ENCODE data around the gene TMEM59.
"Not testable (repeated sequence)": the region's sequence is repeated elsewhere in the genome, so short reads cannot be mapped to it uniquely, and the experiment has no call there.

The TMEM59 gene

DNA sequence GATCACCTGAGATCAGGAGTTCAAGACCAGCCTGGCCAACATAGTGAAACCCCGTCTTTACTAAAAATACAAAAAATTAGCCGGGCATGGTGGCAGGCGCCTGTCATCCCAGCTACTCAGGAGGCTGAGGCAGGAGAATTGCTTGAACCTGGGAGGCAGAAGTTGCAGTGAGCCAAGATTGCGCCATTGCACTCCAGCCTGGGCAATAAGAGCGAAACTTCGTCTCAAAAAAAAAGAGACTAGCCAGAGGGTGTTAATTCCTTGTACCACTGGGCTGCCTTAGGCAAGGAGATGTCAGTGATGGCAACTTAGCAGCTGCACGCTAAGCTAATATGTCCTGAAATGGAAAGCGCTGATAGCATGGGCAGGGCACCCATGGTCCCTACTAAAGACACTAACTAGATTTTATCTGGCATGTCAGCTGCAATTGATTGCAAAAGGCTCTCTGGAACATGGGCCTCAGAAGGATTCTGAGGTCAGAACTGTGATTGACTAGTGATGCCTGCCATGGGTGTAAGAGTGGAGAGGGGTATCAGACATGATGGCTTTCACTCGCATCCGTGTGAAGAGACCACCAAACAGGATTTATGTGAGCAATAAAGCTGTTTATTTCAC lies 33.3 kb downstream of the TMEM59 start:
- not testable (repeated sequence) for H3K27ac ChIP-seq (ENCODE audit: low read depth, low read length); H3K4me1 ChIP-seq (ENCODE audit: insufficient read depth, low read length); H3K27me3 ChIP-seq (ENCODE audit: control insufficient read depth in 1 of 2, insufficient read depth in 2 of 2, low read length in 2 of 2); H3K9me3 ChIP-seq (ENCODE audit: low read length); H3K9ac ChIP-seq (ENCODE audit: low read length); H3K4me3 ChIP-seq (ENCODE audit: low read depth in 1 of 2, low read length in 2 of 2); H3K36me3 ChIP-seq (ENCODE audit: insufficient read depth, low read length)

DNA sequence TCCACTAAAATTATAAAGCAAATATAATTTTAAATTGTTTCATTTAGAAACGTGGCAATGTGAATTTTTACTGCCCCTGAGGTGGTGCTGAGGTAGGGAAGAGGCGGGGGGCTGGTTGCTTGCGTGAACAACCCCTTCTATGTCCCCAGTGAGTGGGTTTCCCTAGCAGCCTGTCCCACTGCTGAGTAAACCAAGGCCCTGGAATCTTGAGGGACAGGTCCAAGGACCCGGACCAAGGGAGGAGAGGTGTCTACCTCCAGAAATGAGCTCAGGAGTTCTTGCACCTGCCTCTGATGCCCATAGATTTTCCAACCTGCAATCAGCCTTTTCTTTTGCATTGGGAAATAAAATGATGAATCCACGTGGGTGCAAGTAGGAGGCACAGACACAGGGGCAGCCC lies 34.4 kb downstream of the TMEM59 start:
- Histone ChIP-seq H3K27ac (ENCODE audit: low read depth, low read length) (no peak overlapping the region), H3K9ac (ENCODE audit: low read length) (no peak overlapping the region), H3K9me3 (ENCODE audit: low read length) (no peaks in the 10 kb centered on the region), H3K4me3 (ENCODE audit: low read depth in 1 of 2, low read length in 2 of 2) (no peak overlapping the region), H3K4me1 (ENCODE audit: insufficient read depth, low read length) (no peaks in the 10 kb centered on the region), H3K27me3 (ENCODE audit: control insufficient read depth in 1 of 2, insufficient read depth in 2 of 2, low read length in 2 of 2) (peaks cover 0 to 7% of the 10 kb centered on the region in 2 donors), H3K36me3 (ENCODE audit: insufficient read depth, low read length) (no peaks in the 10 kb centered on the region)

DNA sequence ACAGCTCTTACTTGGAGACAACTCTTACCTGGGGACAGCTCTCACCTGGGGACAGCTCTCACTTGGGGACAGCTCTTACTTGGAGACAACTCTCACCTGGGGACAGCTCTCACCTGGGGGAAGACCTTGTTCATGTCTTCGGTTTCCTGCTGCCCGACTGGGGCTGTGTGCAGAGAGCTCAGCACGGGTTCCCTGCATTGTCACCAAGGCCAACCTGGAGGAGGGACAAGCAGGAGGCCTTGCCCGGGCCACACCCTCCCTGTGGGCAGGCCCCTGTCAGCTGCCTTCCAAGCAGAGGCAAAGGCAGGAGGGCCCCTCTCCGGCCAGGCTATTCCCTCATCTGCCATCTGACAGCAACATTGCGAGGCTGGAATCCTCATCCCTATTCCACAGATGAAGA lies 35.0 kb downstream of the TMEM59 start, which contains the start of gene LDLRAD1:
Gene LDLRAD1 (minus strand): TSS at position 208 of the 400 bp plus-strand sequence. CDS start 74 bp downstream, at position 134.
- Histone ChIP-seq H3K36me3 (ENCODE audit: insufficient read depth, low read length) (no peaks in the 10 kb centered on the region), H3K4me3 (ENCODE audit: low read depth in 1 of 2, low read length in 2 of 2) (no peak within 1 kb of the TSS), H3K9me3 (ENCODE audit: low read length) (no peaks in the 10 kb centered on the region), H3K27ac (ENCODE audit: low read depth, low read length) (no peak within 1 kb of the TSS), H3K27me3 (ENCODE audit: control insufficient read depth in 1 of 2, insufficient read depth in 2 of 2, low read length in 2 of 2) (peaks cover 0 to 13% of the 10 kb centered on the region in 2 donors), H3K4me1 (ENCODE audit: insufficient read depth, low read length) (no peaks in the 10 kb centered on the region), H3K9ac (ENCODE audit: low read length) (no peak within 1 kb of the TSS)

DNA sequence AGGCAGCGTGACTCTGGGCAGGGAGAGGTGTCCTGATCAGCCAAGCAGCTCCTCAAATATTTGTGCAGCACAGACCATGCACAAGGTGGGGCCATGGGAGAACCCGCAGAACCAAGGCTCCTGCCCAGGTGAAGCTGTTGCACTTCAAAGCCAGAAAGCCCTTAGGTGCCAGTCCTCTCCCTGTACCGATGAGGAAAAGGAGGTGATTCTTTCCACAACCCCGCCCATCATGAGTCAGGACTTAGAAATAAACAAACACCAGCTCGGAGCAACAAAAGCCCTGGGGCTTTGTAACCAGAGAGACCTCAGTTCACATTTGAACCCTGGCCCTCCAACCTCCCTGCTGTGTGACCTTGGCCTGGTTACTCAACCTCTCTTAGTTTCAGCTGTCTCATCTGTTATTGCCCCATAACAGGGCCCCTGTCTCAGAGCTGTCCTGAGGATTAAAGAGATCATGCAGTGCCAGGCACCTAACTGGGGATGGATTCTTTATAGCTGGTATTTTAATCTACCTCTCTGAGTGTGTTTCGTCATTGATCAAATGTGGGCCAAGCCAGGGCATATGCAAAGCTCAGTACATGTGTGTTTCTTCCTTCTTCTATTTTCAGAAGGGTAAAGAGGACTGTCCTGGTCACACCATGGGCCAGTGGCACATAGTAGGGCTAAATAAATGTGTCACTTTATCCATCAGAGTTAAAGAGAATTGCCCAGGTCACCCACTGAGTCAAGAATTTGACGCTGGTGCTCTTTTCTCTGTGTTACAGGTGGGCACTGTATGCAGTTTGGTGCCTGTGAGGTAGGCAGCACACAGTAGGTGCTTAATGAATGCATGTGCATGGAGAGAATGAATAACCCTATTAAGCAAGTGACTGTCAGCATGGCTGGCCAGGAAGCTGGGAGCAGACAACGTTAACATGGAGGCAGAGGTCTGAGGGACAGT lies 36.4 kb downstream of the TMEM59 start:
- no peaks in the 10 kb centered on the region for H3K9me3 ChIP-seq (ENCODE audit: low read length)
- no peaks in the 10 kb centered on the region for H3K4me1 ChIP-seq (ENCODE audit: insufficient read depth, low read length)
- no peaks in the 10 kb centered on the region for H3K36me3 ChIP-seq (ENCODE audit: insufficient read depth, low read length)
- no peak overlapping the region for H3K9ac ChIP-seq (ENCODE audit: low read length)
- no peak overlapping the region for H3K4me3 ChIP-seq (ENCODE audit: low read depth in 1 of 2, low read length in 2 of 2)
- peaks cover 0 to 13% of the 10 kb centered on the region in 2 donors for H3K27me3 ChIP-seq (ENCODE audit: control insufficient read depth in 1 of 2, insufficient read depth in 2 of 2, low read length in 2 of 2)
- H3K27ac ChIP-seq (ENCODE audit: low read depth, low read length) = no peak overlapping the region

DNA sequence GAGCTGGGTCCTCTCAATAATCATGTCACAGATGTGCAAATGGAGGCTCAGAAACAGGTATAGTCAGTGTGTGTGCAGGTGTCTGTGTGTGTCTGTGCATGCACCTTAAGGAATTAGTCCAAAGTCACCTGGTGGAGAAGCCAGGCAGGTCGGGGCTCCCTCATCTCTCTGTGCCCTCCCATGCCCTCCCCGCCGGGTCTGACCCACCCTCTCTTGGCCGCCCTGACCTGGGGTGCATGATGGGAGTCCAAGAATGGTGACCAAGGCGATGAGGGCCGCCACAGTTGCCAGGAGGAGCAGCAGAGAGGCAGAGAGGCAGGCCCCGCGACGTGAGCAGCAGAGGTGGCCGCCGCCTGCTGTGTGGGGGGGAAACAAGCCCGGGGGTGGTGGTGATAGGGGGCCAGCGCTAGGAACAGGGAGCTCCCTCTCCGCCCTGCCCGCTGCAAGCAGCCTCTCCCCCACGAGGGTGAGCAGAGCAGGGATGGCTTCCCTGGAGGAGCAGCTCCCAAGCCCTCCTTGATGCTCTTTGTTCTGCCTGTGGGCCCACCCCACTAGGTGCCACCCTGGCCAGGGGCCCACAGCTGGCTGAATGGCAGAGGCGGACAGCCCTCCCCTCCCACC lies 38.9 kb downstream of the TMEM59 start:
- Histone ChIP-seq H3K4me3 (ENCODE audit: low read depth in 1 of 2, low read length in 2 of 2) (no peak overlapping the region), H3K9me3 (ENCODE audit: low read length) (no peaks in the 10 kb centered on the region), H3K9ac (ENCODE audit: low read length) (no peak overlapping the region), H3K36me3 (ENCODE audit: insufficient read depth, low read length) (no peaks in the 10 kb centered on the region), H3K27ac (ENCODE audit: low read depth, low read length) (no peak overlapping the region), H3K4me1 (ENCODE audit: insufficient read depth, low read length) (no peaks in the 10 kb centered on the region), H3K27me3 (ENCODE audit: control insufficient read depth in 1 of 2, insufficient read depth in 2 of 2, low read length in 2 of 2) (peaks cover 0 to 13% of the 10 kb centered on the region in 2 donors)

DNA sequence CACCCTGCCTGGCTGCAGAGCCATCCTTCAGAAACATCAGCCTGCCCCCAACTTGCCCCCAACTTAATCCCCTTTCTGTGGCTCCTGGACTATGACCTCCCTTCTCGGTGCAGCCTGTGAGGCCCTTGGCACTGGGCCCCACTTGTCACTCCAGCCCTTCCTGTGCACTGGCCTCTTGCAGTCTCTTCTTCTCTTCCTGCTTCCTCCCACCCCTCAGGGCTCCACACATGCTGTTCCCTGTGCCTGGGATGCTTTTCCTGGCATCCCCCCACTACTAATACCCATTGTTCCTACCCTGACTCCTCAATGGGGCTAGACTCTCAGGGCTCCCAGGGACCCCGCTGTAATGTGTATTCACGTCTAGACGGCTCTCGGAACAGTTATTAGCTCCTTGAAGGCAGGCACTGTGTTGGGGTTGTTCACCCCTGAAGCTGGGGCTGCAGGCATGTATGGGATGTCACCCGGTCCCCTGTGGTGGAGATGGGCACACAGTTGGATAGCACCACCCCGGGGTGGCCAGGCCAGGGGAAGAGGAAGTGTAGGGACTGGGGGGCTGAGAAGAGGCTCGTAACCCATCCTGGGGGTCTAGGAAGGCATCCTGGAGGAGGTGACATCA lies 39.5 kb downstream of the TMEM59 start:
- no peaks in the 10 kb centered on the region for H3K4me1 ChIP-seq (ENCODE audit: insufficient read depth, low read length)
- no peaks in the 10 kb centered on the region for H3K9me3 ChIP-seq (ENCODE audit: low read length)
- H3K9ac ChIP-seq (ENCODE audit: low read length) = no peak overlapping the region
- H3K36me3 ChIP-seq (ENCODE audit: insufficient read depth, low read length) = no peaks in the 10 kb centered on the region
- no peak overlapping the region for H3K4me3 ChIP-seq (ENCODE audit: low read depth in 1 of 2, low read length in 2 of 2)
- H3K27ac ChIP-seq (ENCODE audit: low read depth, low read length) = no peak overlapping the region
- peaks cover 0 to 13% of the 10 kb centered on the region in 2 donors for H3K27me3 ChIP-seq (ENCODE audit: control insufficient read depth in 1 of 2, insufficient read depth in 2 of 2, low read length in 2 of 2)

DNA sequence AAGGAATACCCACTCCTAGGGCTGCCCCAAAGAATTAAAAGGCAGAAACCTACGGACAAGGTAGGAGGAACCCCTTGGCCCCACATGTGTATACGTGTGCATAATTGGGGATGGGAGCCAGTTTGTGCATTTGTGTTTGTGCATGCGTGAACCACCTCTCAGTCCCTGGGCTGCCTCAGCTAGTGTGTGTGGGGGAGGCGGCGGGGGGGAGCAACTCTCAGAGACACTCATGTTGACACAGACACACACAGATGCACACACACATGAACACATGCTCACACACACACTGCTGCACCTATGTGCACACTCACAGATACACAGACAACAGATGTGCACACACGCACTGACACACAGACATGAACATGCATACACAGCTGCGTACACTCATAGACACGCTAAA lies 40.1 kb downstream of the TMEM59 start:
- no peak overlapping the region for H3K9ac ChIP-seq (ENCODE audit: low read length)
- no peaks in the 10 kb centered on the region for H3K4me1 ChIP-seq (ENCODE audit: insufficient read depth, low read length)
- no peaks in the 10 kb centered on the region for H3K9me3 ChIP-seq (ENCODE audit: low read length)
- H3K27ac ChIP-seq (ENCODE audit: low read depth, low read length) = no peak overlapping the region
- H3K36me3 ChIP-seq (ENCODE audit: insufficient read depth, low read length) = no peaks in the 10 kb centered on the region
- H3K27me3 ChIP-seq (ENCODE audit: control insufficient read depth in 1 of 2, insufficient read depth in 2 of 2, low read length in 2 of 2) = peaks cover 0 to 13% of the 10 kb centered on the region in 2 donors
- H3K4me3 ChIP-seq (ENCODE audit: low read depth in 1 of 2, low read length in 2 of 2) = no peak overlapping the region

DNA sequence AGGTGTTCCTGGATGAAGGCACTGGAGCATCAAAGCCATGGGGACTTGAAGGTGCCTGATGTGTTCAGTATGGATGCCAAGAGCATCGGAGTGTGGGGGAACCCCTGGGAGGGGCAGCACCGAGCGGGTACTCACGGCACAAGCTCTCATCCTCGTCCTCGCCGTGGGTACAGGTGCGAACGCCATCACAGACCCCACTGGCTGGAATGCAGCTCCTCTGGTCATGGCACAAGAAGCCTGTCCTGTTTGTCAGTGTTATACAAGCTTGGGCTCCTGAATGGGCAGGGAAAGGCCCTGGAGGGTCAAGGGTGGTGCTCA lies 41.0 kb downstream of the TMEM59 start:
- H3K9me3 ChIP-seq (ENCODE audit: low read length) = no peaks in the 10 kb centered on the region
- no peak overlapping the region for H3K9ac ChIP-seq (ENCODE audit: low read length)
- peaks cover 0 to 13% of the 10 kb centered on the region in 2 donors for H3K27me3 ChIP-seq (ENCODE audit: control insufficient read depth in 1 of 2, insufficient read depth in 2 of 2, low read length in 2 of 2)

DNA sequence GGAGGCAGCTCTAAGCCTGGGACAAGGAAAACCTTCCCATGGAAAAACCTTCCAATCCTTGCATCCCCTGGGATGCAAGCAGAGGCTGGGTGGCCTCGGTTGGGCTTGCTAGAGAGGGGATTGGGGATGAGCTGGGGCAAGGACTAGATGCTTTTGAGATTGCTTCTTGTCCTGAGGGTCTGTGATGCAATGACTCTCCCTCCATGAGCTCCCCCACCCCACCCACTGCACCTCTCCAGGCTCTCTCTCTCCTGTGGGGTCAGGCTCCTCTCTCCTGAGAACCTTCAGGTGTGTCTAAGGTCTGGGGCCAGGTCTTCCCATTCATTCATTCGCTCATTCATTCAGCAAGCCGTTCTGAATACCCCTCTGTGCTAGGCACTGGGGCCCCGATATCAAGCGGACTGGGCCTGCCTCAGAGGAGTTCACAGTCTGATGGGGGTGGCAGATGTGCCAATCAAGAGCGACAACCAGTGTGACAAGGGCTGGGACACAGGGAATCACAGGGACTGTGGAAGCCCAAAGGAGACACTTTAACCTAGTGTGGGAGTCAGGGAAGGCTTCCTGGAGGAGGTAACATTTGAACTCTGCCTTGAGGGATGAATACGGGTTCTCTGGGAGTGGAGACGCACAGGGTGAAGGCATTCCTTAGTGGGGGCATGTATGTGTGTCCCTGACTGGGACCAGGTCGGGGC lies 41.5 kb downstream of the TMEM59 start:
- Histone ChIP-seq H3K27me3 (ENCODE audit: control insufficient read depth in 1 of 2, insufficient read depth in 2 of 2, low read length in 2 of 2) (peaks cover 0 to 13% of the 10 kb centered on the region in 2 donors), H3K36me3 (ENCODE audit: insufficient read depth, low read length) (no peaks in the 10 kb centered on the region), H3K27ac (ENCODE audit: low read depth, low read length) (no peak overlapping the region), H3K9me3 (ENCODE audit: low read length) (no peaks in the 10 kb centered on the region), H3K4me3 (ENCODE audit: low read depth in 1 of 2, low read length in 2 of 2) (no peak overlapping the region), H3K9ac (ENCODE audit: low read length) (no peak overlapping the region), H3K4me1 (ENCODE audit: insufficient read depth, low read length) (no peaks in the 10 kb centered on the region)

More for the DNA sequence above, 41.0 kb downstream of the TMEM59 start:
- no peaks in the 10 kb centered on the region for H3K36me3 ChIP-seq (ENCODE audit: insufficient read depth, low read length)
- no peak overlapping the region for H3K4me3 ChIP-seq (ENCODE audit: low read depth in 1 of 2, low read length in 2 of 2)
- no peak overlapping the region for H3K27ac ChIP-seq (ENCODE audit: low read depth, low read length)
- no peaks in the 10 kb centered on the region for H3K4me1 ChIP-seq (ENCODE audit: insufficient read depth, low read length)

DNA sequence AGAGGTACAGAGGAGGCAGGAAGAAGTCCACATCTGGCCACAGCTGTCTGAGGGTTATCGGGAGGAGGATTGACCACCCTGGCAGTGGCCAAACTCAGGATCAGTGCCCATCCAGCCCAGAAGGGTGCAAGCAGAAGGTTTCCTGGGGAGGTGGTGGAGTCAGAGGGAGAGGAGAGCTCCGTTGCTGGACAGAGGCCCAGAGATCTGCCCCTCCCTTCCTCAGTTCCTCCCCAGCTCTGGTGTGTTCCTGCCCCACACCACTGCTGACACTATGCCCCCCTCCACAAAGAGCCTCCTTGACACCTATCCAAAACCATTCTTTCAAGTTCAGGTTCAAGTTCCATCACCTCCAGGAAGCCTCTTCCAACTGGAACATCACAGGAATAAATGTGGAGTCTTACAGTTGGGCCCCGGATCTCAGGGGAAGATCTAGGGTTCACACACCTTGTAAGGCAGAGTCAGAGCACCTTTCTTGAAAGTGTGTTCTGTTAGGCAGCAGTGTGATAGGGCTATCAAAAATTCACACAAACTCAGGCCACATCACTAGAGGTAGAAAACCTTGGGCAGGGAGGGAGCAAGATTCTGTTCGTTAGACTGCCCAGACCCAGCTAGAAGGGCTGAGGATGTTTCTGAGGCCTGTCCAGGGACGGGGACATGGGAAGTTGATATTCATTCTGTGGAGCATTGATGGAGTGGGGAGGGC lies 42.4 kb downstream of the TMEM59 start:
- H3K36me3 ChIP-seq (ENCODE audit: insufficient read depth, low read length) = no peaks in the 10 kb centered on the region
- H3K4me1 ChIP-seq (ENCODE audit: insufficient read depth, low read length) = no peaks in the 10 kb centered on the region
- peaks cover 0 to 13% of the 10 kb centered on the region in 2 donors for H3K27me3 ChIP-seq (ENCODE audit: control insufficient read depth in 1 of 2, insufficient read depth in 2 of 2, low read length in 2 of 2)
- no peak overlapping the region for H3K4me3 ChIP-seq (ENCODE audit: low read depth in 1 of 2, low read length in 2 of 2)
- H3K27ac ChIP-seq (ENCODE audit: low read depth, low read length) = no peak overlapping the region
- no peak overlapping the region for H3K9ac ChIP-seq (ENCODE audit: low read length)
- no peaks in the 10 kb centered on the region for H3K9me3 ChIP-seq (ENCODE audit: low read length)
